ENCODE measurements around the gene TRIM51. TPM values are rescaled to one million over a fixed set of nuclear protein-coding genes. Genes with fewer than 3 reads are reported as not detected.
"Not testable (repeated sequence)": the region's sequence is repeated elsewhere in the genome, so short reads cannot be mapped to it uniquely, and the experiment has no call there.

The TRIM51 gene
- total and polyA plus RNA-seq, 5 donors from 2014 or later: not detected

GRCh38 chr11:55873146-55873545 is 10.0 kb upstream of the TRIM51 start:
- not testable (repeated sequence) for H3K27ac ChIP-seq (ENCODE audit: insufficient read depth, low read length, poor library complexity, severe bottlenecking); H3K4me3 Mint-ChIP-seq; H3K9me3 ChIP-seq (ENCODE audit: control insufficient read depth in 2 of 2, low read length in 2 of 2); H3K27me3 ChIP-seq (ENCODE audit: control insufficient read depth, insufficient read depth, low read length); H3K9me3 Mint-ChIP-seq; H3K4me1 Mint-ChIP-seq; DNase-seq; H3K27me3 Mint-ChIP-seq; H3K4me1 ChIP-seq (ENCODE audit: control insufficient read depth, insufficient read depth, low read length, poor library complexity, severe bottlenecking); H3K36me3 ChIP-seq (ENCODE audit: control insufficient read depth, insufficient read depth, low read length); H3K4me3 ChIP-seq (ENCODE audit: low read depth, low read length); H3K27ac Mint-ChIP-seq; H3K36me3 Mint-ChIP-seq; ATAC-seq (ENCODE audit: low read depth in 2 of 2)

GRCh38 chr11:55884995-55885394 is 1.9 kb downstream of the TRIM51 start:
- H3K27ac ChIP-seq (ENCODE audit: insufficient read depth, low read length, poor library complexity, severe bottlenecking); H3K36me3 ChIP-seq (ENCODE audit: control insufficient read depth, insufficient read depth, low read length); H3K36me3 Mint-ChIP-seq; ATAC-seq (ENCODE audit: low read depth in 2 of 2); H3K4me3 ChIP-seq (ENCODE audit: low read depth, low read length); DNase-seq; H3K27ac Mint-ChIP-seq; H3K4me3 Mint-ChIP-seq; H3K27me3 Mint-ChIP-seq; H3K4me1 ChIP-seq (ENCODE audit: control insufficient read depth, insufficient read depth, low read length, poor library complexity, severe bottlenecking); H3K27me3 ChIP-seq (ENCODE audit: control insufficient read depth, insufficient read depth, low read length); H3K4me1 Mint-ChIP-seq; H3K9me3 ChIP-seq (ENCODE audit: control insufficient read depth in 2 of 2, low read length in 2 of 2): not testable (repeated sequence)
- H3K9me3 Mint-ChIP-seq: peaks cover 0 to 11% (median 5%) of the 10 kb centered on the region in 7 donors

GRCh38 chr11:55885481-55885880 is 2.4 kb downstream of the TRIM51 start:
- DNase-seq, H3K4me1 Mint-ChIP-seq, H3K27ac Mint-ChIP-seq: not testable (repeated sequence)

GRCh38 chr11:55895216-55895615 is 12.1 kb downstream of the TRIM51 start:
- Mint-ChIP-seq H3K27ac (no peak overlapping the region), H3K9me3 (peaks cover 0 to 19% (median 5%) of the 10 kb centered on the region in 7 donors), H3K36me3 (no peaks in the 10 kb centered on the region), H3K4me1 (peaks cover 0 to 4% (median 0%) of the 10 kb centered on the region in 4 donors), H3K4me3 (no peak overlapping the region), H3K27me3 (no peaks in the 10 kb centered on the region)
- no peaks in the 10 kb centered on the region for H3K36me3 ChIP-seq (ENCODE audit: control insufficient read depth, insufficient read depth, low read length)
- DNase-seq (no peak), ATAC-seq (ENCODE audit: low read depth in 2 of 2) (no peak)
- no peak overlapping the region for H3K4me3 ChIP-seq (ENCODE audit: low read depth, low read length)
- H3K27me3 ChIP-seq (ENCODE audit: control insufficient read depth, insufficient read depth, low read length): no peaks in the 10 kb centered on the region
- H3K9me3 ChIP-seq (ENCODE audit: control insufficient read depth in 2 of 2, low read length in 2 of 2): peaks cover 0 to 3% of the 10 kb centered on the region in 2 experiments
- H3K27ac ChIP-seq (ENCODE audit: insufficient read depth, low read length, poor library complexity, severe bottlenecking): no peak overlapping the region
- H3K4me1 ChIP-seq (ENCODE audit: control insufficient read depth, insufficient read depth, low read length, poor library complexity, severe bottlenecking): no peaks in the 10 kb centered on the region

More at GRCh38 chr11:55885481-55885880, 2.4 kb downstream of the TRIM51 start:
- not testable (repeated sequence) for H3K27ac ChIP-seq (ENCODE audit: insufficient read depth, low read length, poor library complexity, severe bottlenecking); H3K36me3 Mint-ChIP-seq; H3K27me3 ChIP-seq (ENCODE audit: control insufficient read depth, insufficient read depth, low read length); H3K4me3 Mint-ChIP-seq; H3K4me3 ChIP-seq (ENCODE audit: low read depth, low read length); H3K4me1 ChIP-seq (ENCODE audit: control insufficient read depth, insufficient read depth, low read length, poor library complexity, severe bottlenecking); H3K9me3 ChIP-seq (ENCODE audit: control insufficient read depth in 2 of 2, low read length in 2 of 2); ATAC-seq (ENCODE audit: low read depth in 2 of 2); H3K27me3 Mint-ChIP-seq; H3K36me3 ChIP-seq (ENCODE audit: control insufficient read depth, insufficient read depth, low read length)
- peaks cover 0 to 11% (median 5%) of the 10 kb centered on the region in 7 donors for H3K9me3 Mint-ChIP-seq

- Mint-ChIP-seq H3K27ac (no peak overlapping the region), H3K9me3 (peaks cover 2 to 23% (median 8%) of the 10 kb centered on the region in 7 donors), H3K4me3 (no peak overlapping the region), H3K36me3 (no peaks in the 10 kb centered on the region), H3K4me1 (no peaks in the 10 kb centered on the region), H3K27me3 (no peaks in the 10 kb centered on the region)
- H3K36me3 ChIP-seq (ENCODE audit: control insufficient read depth, insufficient read depth, low read length): no peaks in the 10 kb centered on the region
- ATAC-seq (ENCODE audit: low read depth in 2 of 2): no peak
- no peaks in the 10 kb centered on the region for H3K27me3 ChIP-seq (ENCODE audit: control insufficient read depth, insufficient read depth, low read length)
- H3K4me1 ChIP-seq (ENCODE audit: control insufficient read depth, insufficient read depth, low read length, poor library complexity, severe bottlenecking): no peaks in the 10 kb centered on the region
- H3K27ac ChIP-seq (ENCODE audit: insufficient read depth, low read length, poor library complexity, severe bottlenecking): no peak overlapping the region
- DNase-seq: no peak
- H3K9me3 ChIP-seq (ENCODE audit: control insufficient read depth in 2 of 2, low read length in 2 of 2): no peaks in the 10 kb centered on the region
- H3K4me3 ChIP-seq (ENCODE audit: low read depth, low read length): no peak overlapping the region
Observed at GRCh38 chr11:55902308-55902707, 19.2 kb downstream of the TRIM51 start.

GRCh38 chr11:55914482-55914881 is 31.4 kb downstream of the TRIM51 start, which contains the start of gene OR5W2:
TSS of gene OR5W2 (minus strand) at chr11:55914582. CDS start at chr11:55914582, 0 bp downstream.
- H3K9me3 Mint-ChIP-seq: peaks cover 0 to 22% (median 3%) of the 10 kb centered on the region in 7 donors
- H3K27me3 Mint-ChIP-seq: no peaks in the 10 kb centered on the region
- Histone ChIP-seq H3K9me3 (ENCODE audit: control insufficient read depth in 2 of 2, low read length in 2 of 2) (no peaks in the 10 kb centered on the region), H3K27ac (ENCODE audit: insufficient read depth, low read length, poor library complexity, severe bottlenecking) (no peak within 1 kb of the TSS), H3K4me1 (ENCODE audit: control insufficient read depth, insufficient read depth, low read length, poor library complexity, severe bottlenecking) (no peaks in the 10 kb centered on the region), H3K27me3 (ENCODE audit: control insufficient read depth, insufficient read depth, low read length) (no peaks in the 10 kb centered on the region), H3K4me3 (ENCODE audit: low read depth, low read length) (no peak within 1 kb of the TSS), H3K36me3 (ENCODE audit: control insufficient read depth, insufficient read depth, low read length) (no peaks in the 10 kb centered on the region)
- no peaks in the 10 kb centered on the region for H3K36me3 Mint-ChIP-seq
- no peak within 1 kb of the TSS for H3K27ac Mint-ChIP-seq
- ATAC-seq (ENCODE audit: low read depth in 2 of 2) (no peak), DNase-seq (no peak)
- no peaks in the 10 kb centered on the region for H3K4me1 Mint-ChIP-seq
- H3K4me3 Mint-ChIP-seq: no peak within 1 kb of the TSS

- H3K4me3 ChIP-seq (ENCODE audit: low read depth, low read length): no peak overlapping the region
- Mint-ChIP-seq H3K27me3 (no peaks in the 10 kb centered on the region), H3K4me1 (no peaks in the 10 kb centered on the region), H3K27ac (no peak overlapping the region), H3K36me3 (no peaks in the 10 kb centered on the region), H3K4me3 (no peak overlapping the region), H3K9me3 (peaks cover 0 to 22% (median 5%) of the 10 kb centered on the region in 7 donors)
- H3K4me1 ChIP-seq (ENCODE audit: control insufficient read depth, insufficient read depth, low read length, poor library complexity, severe bottlenecking): no peaks in the 10 kb centered on the region
- DNase-seq (no peak), ATAC-seq (ENCODE audit: low read depth in 2 of 2) (no peak)
- H3K27ac ChIP-seq (ENCODE audit: insufficient read depth, low read length, poor library complexity, severe bottlenecking): no peak overlapping the region
- H3K27me3 ChIP-seq (ENCODE audit: control insufficient read depth, insufficient read depth, low read length): no peaks in the 10 kb centered on the region
- no peaks in the 10 kb centered on the region for H3K9me3 ChIP-seq (ENCODE audit: control insufficient read depth in 2 of 2, low read length in 2 of 2)
- H3K36me3 ChIP-seq (ENCODE audit: control insufficient read depth, insufficient read depth, low read length): no peaks in the 10 kb centered on the region
Observed at GRCh38 chr11:55920537-55920936, 37.4 kb downstream of the TRIM51 start.

- no peaks in the 10 kb centered on the region for H3K4me1 ChIP-seq (ENCODE audit: control insufficient read depth, insufficient read depth, low read length, poor library complexity, severe bottlenecking)
- H3K27me3 Mint-ChIP-seq: no peaks in the 10 kb centered on the region
- peaks cover 0 to 9% (median 3%) of the 10 kb centered on the region in 7 donors for H3K9me3 Mint-ChIP-seq
- no peak within 1 kb of the TSS for H3K4me3 Mint-ChIP-seq
- no peak within 1 kb of the TSS for H3K27ac Mint-ChIP-seq
- ATAC-seq (ENCODE audit: low read depth in 2 of 2) (no peak), DNase-seq (no peak)
- H3K27ac ChIP-seq (ENCODE audit: insufficient read depth, low read length, poor library complexity, severe bottlenecking): no peak within 1 kb of the TSS
- H3K4me3 ChIP-seq (ENCODE audit: low read depth, low read length): no peak within 1 kb of the TSS
- no peaks in the 10 kb centered on the region for H3K36me3 ChIP-seq (ENCODE audit: control insufficient read depth, insufficient read depth, low read length)
- no peaks in the 10 kb centered on the region for H3K36me3 Mint-ChIP-seq
- H3K27me3 ChIP-seq (ENCODE audit: control insufficient read depth, insufficient read depth, low read length): no peaks in the 10 kb centered on the region
- no peaks in the 10 kb centered on the region for H3K9me3 ChIP-seq (ENCODE audit: control insufficient read depth in 2 of 2, low read length in 2 of 2)
- H3K4me1 Mint-ChIP-seq: no peaks in the 10 kb centered on the region
Observed at GRCh38 chr11:55936300-55936699, 53.2 kb downstream of the TRIM51 start, which contains the start of gene OR5I1. TSS of gene OR5I1 (minus strand) at chr11:55936400. CDS start at chr11:55936400, 0 bp downstream.
